ENCODE results near the gene TTC7B.

The TTC7B gene

GRCh38 chr14:90523544-90523943, 292.7 kb downstream of the TTC7B start:
- no peak overlapping the region for H3K4me3 ChIP-seq (ENCODE audit: low read depth, low read length)
- no peak for DNase-seq (ENCODE audit: low read depth)
- no peak for TF ChIP-seq POLR2A (IDR thresholded peaks at IDR 0.05; ENCODE audit: extremely low read depth, insufficient read length)
- no peak for TF ChIP-seq MYC (IDR thresholded peaks at IDR 0.05; ENCODE audit: low read depth, low read length)
- no peak for TF ChIP-seq CTCF (IDR thresholded peaks at IDR 0.05; ENCODE audit: low read depth, low read length)
- no peak for TF ChIP-seq MAX (IDR thresholded peaks at IDR 0.05; ENCODE audit: low read depth, low read length)

- DNase-seq (ENCODE audit: low read depth) = peak; percentile 50
- H3K4me3 ChIP-seq (ENCODE audit: low read depth, low read length) = no peak overlapping the region
- TF ChIP-seq POLR2A (IDR thresholded peaks at IDR 0.05; ENCODE audit: extremely low read depth, insufficient read length) (no peak), MYC (IDR thresholded peaks at IDR 0.05; ENCODE audit: low read depth, low read length) (no peak), MAX (IDR thresholded peaks at IDR 0.05; ENCODE audit: low read depth, low read length) (no peak), CTCF (IDR thresholded peaks at IDR 0.05; ENCODE audit: low read depth, low read length) (no peak)
These were observed 293.5 kb downstream of the TTC7B start for GRCh38 chr14:90522571-90523191.

GRCh38 chr14:90521930-90522483, 294.2 kb downstream of the TTC7B start:
- DNase-seq (ENCODE audit: low read depth) = no peak
- TF ChIP-seq CTCF (IDR thresholded peaks at IDR 0.05; ENCODE audit: low read depth, low read length) (no peak), MAX (IDR thresholded peaks at IDR 0.05; ENCODE audit: low read depth, low read length) (no peak), POLR2A (IDR thresholded peaks at IDR 0.05; ENCODE audit: extremely low read depth, insufficient read length) (no peak), MYC (IDR thresholded peaks at IDR 0.05; ENCODE audit: low read depth, low read length) (no peak)

GRCh38 chr14:90521084-90521929, 294.9 kb downstream of the TTC7B start:
- H3K4me3 ChIP-seq (ENCODE audit: low read depth, low read length) = no peak overlapping the region
- DNase-seq (ENCODE audit: low read depth) = no peak
- TF ChIP-seq CTCF (IDR thresholded peaks at IDR 0.05; ENCODE audit: low read depth, low read length) (no peak), MYC (IDR thresholded peaks at IDR 0.05; ENCODE audit: low read depth, low read length) (no peak), POLR2A (IDR thresholded peaks at IDR 0.05; ENCODE audit: extremely low read depth, insufficient read length) (no peak), MAX (IDR thresholded peaks at IDR 0.05; ENCODE audit: low read depth, low read length) (no peak)

More at GRCh38 chr14:90521930-90522483, 294.2 kb downstream of the TTC7B start:
- no peak overlapping the region for H3K4me3 ChIP-seq (ENCODE audit: low read depth, low read length)

GRCh38 chr14:90520326-90520725, 295.9 kb downstream of the TTC7B start:
- TF ChIP-seq POLR2A (IDR thresholded peaks at IDR 0.05; ENCODE audit: extremely low read depth, insufficient read length) (no peak), MYC (IDR thresholded peaks at IDR 0.05; ENCODE audit: low read depth, low read length) (no peak), CTCF (IDR thresholded peaks at IDR 0.05; ENCODE audit: low read depth, low read length) (no peak), MAX (IDR thresholded peaks at IDR 0.05; ENCODE audit: low read depth, low read length) (no peak)
- DNase-seq (ENCODE audit: low read depth) = no peak
- H3K4me3 ChIP-seq (ENCODE audit: low read depth, low read length) = no peak overlapping the region

All from NB4 (cell line).